Vagina (tissue), 2 donors: ENCODE data around the gene COMMD8. TPM values are rescaled to one million over a fixed set of nuclear protein-coding genes. Genes with fewer than 3 reads are reported as not detected.
A peak's percentile ranks its signal among the peaks of the same experiment; 100 is the strongest.

Source experiments
- DNase-seq, 2 donors: peaks; one replicate each; pipeline ENCODE4 v3.0.0-alpha.2; 2017; ENCODE audit errors: extremely low spot score in 2 of 2
- H3K27ac ChIP-seq: fragments of 200-600 bp; sonication (generic); one replicate; pipeline ENCODE4 v1.5.1; 2019
- H3K27me3 ChIP-seq: fragments of 200-600 bp; sonication (generic); one replicate; pipeline ENCODE4 v1.5.1; 2019
- H3K36me3 ChIP-seq, 2 donors: fragments of 200-600 bp; sonication (generic); one replicate each; pipeline ENCODE4 v1.5.1; 2017 to 2019
- H3K4me1 ChIP-seq: fragments of 200-600 bp; sonication (generic); one replicate; pipeline ENCODE4 v1.5.1; 2019
- H3K4me3 ChIP-seq, 2 donors: fragments of 200-600 bp; sonication (generic); 1 replicate in 1 of 2; 2 replicates in 1 of 2; pipeline ENCODE4 v1.5.1; 2016 to 2019
- H3K9me3 ChIP-seq: fragments of 200-600 bp; sonication (generic); one replicate; pipeline ENCODE4 v1.5.1; 2019
- CTCF ChIP-seq, 3 experiments: fragments of 450-650 bp in 2 of 3; fragments of 200-600 bp in 1 of 3; sonication (generic) in 1 of 3; IDR thresholded peaks; one replicate each; pipeline ENCODE4 v1.5.1; 2017 to 2019; ENCODE audit warnings: antibody characterized with exemption in 3 of 3, mild to moderate bottlenecking in 2 of 3, moderate library complexity in 2 of 3
- POLR2A ChIP-seq, 2 donors: fragments of 450-650 bp; IDR thresholded peaks; one replicate each; pipeline ENCODE4 v1.6.1; 2017; ENCODE audit warnings: antibody characterized with exemption in 2 of 2, mild to moderate bottlenecking in 2 of 2, moderate library complexity in 2 of 2
- POLR2AphosphoS5 ChIP-seq, 2 donors: sonication (generic); formaldehyde crosslinking; IDR thresholded peaks; one replicate each; pipeline ENCODE4 v1.9.0; 2017; ENCODE audit warnings: antibody characterized with exemption in 2 of 2, mild to moderate bottlenecking in 2 of 2, low read depth in 1 of 2; ENCODE audit not compliant: insufficient read depth in 1 of 2
- intact Hi-C: fragments of 100-400 bp; cut with DNase I; formaldehyde crosslinking; loops from one replicate; pipeline ENCODE4 v1.15.1; 2023
- total RNA-seq: library from RNA; depleted of rRNA; stranded (reverse); fragments of >200 nt; gene quantifications from one replicate; pipeline ENCODE4 v1.2.3, GENCODE V29; 2016

The COMMD8 gene
- total RNA-seq, 1 donor from 2014 or later: 8.8 TPM

GRCh38 chr4:47485047-47485692 lies 21.7 kb upstream of the COMMD8 start, which contains the start of gene ATP10D:
Gene ATP10D, plus strand, starts transcription at chr4:47485275. Its CDS starts 27,266 bp downstream, at chr4:47512541.
- peak in 1 of 2 donors; percentile 97 for DNase-seq
- Histone ChIP-seq H3K36me3 (no peaks in the 10 kb centered on the region), H3K27me3 (no peaks in the 10 kb centered on the region), H3K4me3 (peak within 1 kb of the TSS; percentile 48 to 67), H3K27ac (peak within 1 kb of the TSS; percentile 93), H3K9me3 (no peaks in the 10 kb centered on the region), H3K4me1 (peaks cover 47% of the 10 kb centered on the region)
- TF ChIP-seq CTCF (IDR thresholded peaks at IDR 0.05) (peak in 1 of 3 experiments; percentile 16), POLR2AphosphoS5 (IDR thresholded peaks at IDR 0.05; ENCODE audit: insufficient read depth in 1 of 2, low read depth in 1 of 2) (peak; percentile 67 to 98), POLR2A (IDR thresholded peaks at IDR 0.05) (peak in 1 of 2 donors; percentile 87)
- intact Hi-C loops: no loop called here

DNA sequence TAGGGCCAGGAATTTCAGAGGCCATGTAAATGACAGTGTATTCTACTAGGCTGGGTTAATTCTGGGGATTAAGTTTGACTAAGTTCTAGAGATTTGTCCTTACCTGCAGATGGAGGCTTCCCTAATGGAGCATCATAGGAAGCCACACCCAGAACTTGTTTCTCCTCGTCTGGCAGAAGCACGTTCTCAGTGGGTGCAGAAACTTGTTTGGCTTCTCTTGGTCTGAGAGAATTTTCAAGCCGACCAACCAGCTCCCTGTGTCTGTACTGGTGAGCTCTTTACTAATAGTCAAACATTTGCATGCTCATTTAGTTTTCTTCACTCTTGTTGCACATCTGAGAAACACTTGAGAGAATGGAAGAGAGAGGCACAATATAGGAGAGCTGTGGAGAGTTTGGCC lies 20.7 kb upstream of the COMMD8 start:
- intact Hi-C loops: no loop called here
- Histone ChIP-seq H3K9me3 (no peaks in the 10 kb centered on the region), H3K36me3 (no peaks in the 10 kb centered on the region), H3K27me3 (no peaks in the 10 kb centered on the region), H3K4me3 (no peak overlapping the region), H3K27ac (peak overlapping the region; percentile 93), H3K4me1 (peaks cover 39% of the 10 kb centered on the region)
- TF ChIP-seq CTCF (IDR thresholded peaks at IDR 0.05) (no peak), POLR2AphosphoS5 (IDR thresholded peaks at IDR 0.05; ENCODE audit: insufficient read depth in 1 of 2, low read depth in 1 of 2) (no peak), POLR2A (IDR thresholded peaks at IDR 0.05) (no peak)
- no peak for DNase-seq

DNA sequence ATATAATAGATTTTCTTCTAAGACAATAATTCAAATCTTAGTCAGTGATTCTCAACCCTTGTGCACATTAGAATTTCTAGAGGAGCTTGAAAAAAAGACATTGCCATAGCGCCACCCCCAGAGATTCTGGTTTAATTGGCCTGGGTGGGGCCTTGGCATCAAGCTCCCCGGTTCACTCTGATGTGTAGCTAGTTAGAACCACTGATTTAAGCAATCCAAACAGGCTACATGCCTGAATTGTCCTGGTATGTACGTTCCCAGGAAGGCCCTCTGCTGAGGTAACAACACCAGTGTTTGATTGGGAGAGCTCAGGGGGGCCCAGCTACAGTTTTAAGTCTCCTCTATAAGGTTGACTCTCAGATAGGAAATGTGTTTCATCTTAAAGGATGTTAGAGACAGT lies 20.2 kb upstream of the COMMD8 start:
- TF ChIP-seq POLR2A (IDR thresholded peaks at IDR 0.05): no peak
- no peak for TF ChIP-seq CTCF (IDR thresholded peaks at IDR 0.05)
- TF ChIP-seq POLR2AphosphoS5 (IDR thresholded peaks at IDR 0.05; ENCODE audit: insufficient read depth in 1 of 2, low read depth in 1 of 2): no peak
- H3K4me1 ChIP-seq: peaks cover 35% of the 10 kb centered on the region
- peak overlapping the region; percentile 93 for H3K27ac ChIP-seq
- no peaks in the 10 kb centered on the region for H3K9me3 ChIP-seq
- DNase-seq: no peak
- no peak overlapping the region for H3K4me3 ChIP-seq
- no peaks in the 10 kb centered on the region for H3K27me3 ChIP-seq
- intact Hi-C loops: no loop called here
- no peaks in the 10 kb centered on the region for H3K36me3 ChIP-seq

DNA sequence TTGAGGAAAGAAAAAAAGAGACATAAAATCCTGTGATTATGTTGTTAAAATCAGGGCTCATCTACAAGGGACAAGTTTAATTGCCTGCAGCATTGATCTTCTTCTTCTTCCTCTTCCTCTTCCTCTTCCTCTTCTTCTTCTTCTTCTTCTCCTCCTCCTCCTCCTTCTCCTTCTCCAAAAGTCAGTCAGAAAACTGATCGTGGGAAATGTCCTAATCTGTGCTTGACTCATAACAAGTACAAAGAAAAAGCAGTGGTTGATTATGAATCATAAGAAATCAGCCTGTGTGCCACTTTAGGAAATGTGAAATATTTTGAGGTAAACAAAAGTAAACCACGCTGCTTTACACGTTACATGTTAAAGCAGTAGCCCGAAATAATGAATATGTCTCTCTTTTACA lies 18.8 kb upstream of the COMMD8 start:
- DNase-seq: no peak
- Histone ChIP-seq H3K9me3 (no peaks in the 10 kb centered on the region), H3K27ac (no peak overlapping the region), H3K4me3 (no peak overlapping the region), H3K4me1 (peaks cover 23% of the 10 kb centered on the region), H3K27me3 (no peaks in the 10 kb centered on the region), H3K36me3 (no peaks in the 10 kb centered on the region)
- intact Hi-C loops: no loop called here
- TF ChIP-seq POLR2AphosphoS5 (IDR thresholded peaks at IDR 0.05; ENCODE audit: insufficient read depth in 1 of 2, low read depth in 1 of 2) (peak in 1 of 2 donors; percentile 27), POLR2A (IDR thresholded peaks at IDR 0.05) (no peak), CTCF (IDR thresholded peaks at IDR 0.05) (no peak)

GRCh38 chr4:47478804-47479203 lies 15.3 kb upstream of the COMMD8 start:
- TF ChIP-seq POLR2AphosphoS5 (IDR thresholded peaks at IDR 0.05; ENCODE audit: insufficient read depth in 1 of 2, low read depth in 1 of 2): no peak
- intact Hi-C loops: no loop called here

More at GRCh38 chr4:47478804-47479203, 15.3 kb upstream of the COMMD8 start:
- no peak for DNase-seq
- no peak overlapping the region for H3K27ac ChIP-seq
- H3K9me3 ChIP-seq: no peaks in the 10 kb centered on the region
- H3K36me3 ChIP-seq: no peaks in the 10 kb centered on the region
- no peak overlapping the region for H3K4me3 ChIP-seq
- no peaks in the 10 kb centered on the region for H3K27me3 ChIP-seq
- H3K4me1 ChIP-seq: peaks cover 6% of the 10 kb centered on the region
